ENCODE data around the gene MLLT3. TPM values are rescaled to one million over a fixed set of nuclear protein-coding genes. Genes with fewer than 3 reads are reported as not detected.

MLLT3 gene
- total RNA-seq, 1 donor from 2014 or later, result 50.7 TPM

GRCh38 chr9:20562051-20562450, 60.2 kb downstream of the MLLT3 start:
- intact Hi-C loops (cut with micrococcal nuclease), result loop anchor here (1.0 to 5.0 kb wide), 8 partner anchors 8 to 563 kb away; partner anchors contain the start of genes HACD4 and MLLT3

GRCh38 chr9:20561531-20561930, 60.8 kb downstream of the MLLT3 start:
- intact Hi-C loops (cut with micrococcal nuclease), result loop anchor here (5.0 kb wide), 2 partner anchors 366 to 471 kb away; partner anchors contain the start of gene HACD4

GRCh38 chr9:20559231-20559890, 62.9 kb downstream of the MLLT3 start:
- intact Hi-C loops (cut with micrococcal nuclease), result no loop called here

GRCh38 chr9:20558566-20559016, 63.7 kb downstream of the MLLT3 start:
- intact Hi-C loops (cut with micrococcal nuclease), result no loop called here

GRCh38 chr9:20557890-20558565, 64.3 kb downstream of the MLLT3 start:
- intact Hi-C loops (cut with micrococcal nuclease), result no loop called here

- intact Hi-C loops (cut with micrococcal nuclease), result no loop called here
These were observed 65.0 kb downstream of the MLLT3 start for GRCh38 chr9:20557285-20557684.

GRCh38 chr9:20553558-20554149, 68.6 kb downstream of the MLLT3 start:
- intact Hi-C loops (cut with micrococcal nuclease), result loop anchor here (1.0 to 5.0 kb wide), 11 partner anchors 9 to 627 kb away; partner anchors contain the start of genes FOCAD and MLLT3

GRCh38 chr9:20552874-20553557, 69.3 kb downstream of the MLLT3 start:
- intact Hi-C loops (cut with micrococcal nuclease), result loop anchor here (1.0 to 5.0 kb wide), 10 partner anchors 9 to 606 kb away; partner anchors contain the start of genes FOCAD and MLLT3

- intact Hi-C loops (cut with micrococcal nuclease), result loop anchor here (1.0 to 5.0 kb wide), 8 partner anchors 23 to 605 kb away; partner anchors contain the start of gene FOCAD
These were observed 70.5 kb downstream of the MLLT3 start for GRCh38 chr9:20551835-20552234.

- intact Hi-C loops (cut with micrococcal nuclease), result loop anchor here (1.0 to 5.0 kb wide), 5 partner anchors 129 to 604 kb away; no protein-coding TSS in a partner anchor
These were observed 71.1 kb downstream of the MLLT3 start for GRCh38 chr9:20551236-20551635.

GRCh38 chr9:20550326-20550725, 72.0 kb downstream of the MLLT3 start:
- intact Hi-C loops (cut with micrococcal nuclease), result loop anchor here (5.0 kb wide), 4 partner anchors 128 to 603 kb away; no protein-coding TSS in a partner anchor

- intact Hi-C loops (cut with micrococcal nuclease), result no loop called here
These were observed 73.2 kb downstream of the MLLT3 start for GRCh38 chr9:20549053-20549452.

GRCh38 chr9:20545023-20545622, 77.2 kb downstream of the MLLT3 start:
- intact Hi-C loops (cut with micrococcal nuclease), result no loop called here

- intact Hi-C loops (cut with micrococcal nuclease), result no loop called here
These were observed 82.0 kb downstream of the MLLT3 start for GRCh38 chr9:20540169-20540863.

GRCh38 chr9:20538956-20539355, 83.3 kb downstream of the MLLT3 start:
- intact Hi-C loops (cut with micrococcal nuclease), result no loop called here

GRCh38 chr9:20538092-20538491, 84.2 kb downstream of the MLLT3 start:
- intact Hi-C loops (cut with micrococcal nuclease), result no loop called here

GRCh38 chr9:20537294-20537693, 85.0 kb downstream of the MLLT3 start:
- intact Hi-C loops (cut with micrococcal nuclease), result no loop called here

GRCh38 chr9:20532584-20532983, 89.7 kb downstream of the MLLT3 start:
- intact Hi-C loops (cut with micrococcal nuclease), result no loop called here

GRCh38 chr9:20529837-20530236, 92.5 kb downstream of the MLLT3 start:
- intact Hi-C loops (cut with micrococcal nuclease), result loop anchor here (2.0 to 5.0 kb wide), 3 partner anchors 23 to 108 kb away; no protein-coding TSS in a partner anchor

GRCh38 chr9:20528253-20528652, 94.0 kb downstream of the MLLT3 start:
- intact Hi-C loops (cut with micrococcal nuclease), result loop anchor here (2.0 to 5.0 kb wide), 3 partner anchors 25 to 106 kb away; no protein-coding TSS in a partner anchor

All from T-helper 1 cell treated with Interleukin-12 subunit alpha and Interleukin-12 subunit beta and Interleukin-4 antibody, amounts not matched to agents 30 ng/mL and 1 ng/mL, for 36 hours (primary cell).